HG02938 (cell line): Measurements from ENCODE around the gene ZNF710.

Source experiments
- ATAC-seq: cut with Tn5 transposase; IDR thresholded peaks from one replicate; pipeline ENCODE4 v1.9.1; 2021; ENCODE audit warnings: mild to moderate bottlenecking, moderate library complexity; ENCODE audit not compliant: unreplicated experiment

ZNF710 gene

DNA sequence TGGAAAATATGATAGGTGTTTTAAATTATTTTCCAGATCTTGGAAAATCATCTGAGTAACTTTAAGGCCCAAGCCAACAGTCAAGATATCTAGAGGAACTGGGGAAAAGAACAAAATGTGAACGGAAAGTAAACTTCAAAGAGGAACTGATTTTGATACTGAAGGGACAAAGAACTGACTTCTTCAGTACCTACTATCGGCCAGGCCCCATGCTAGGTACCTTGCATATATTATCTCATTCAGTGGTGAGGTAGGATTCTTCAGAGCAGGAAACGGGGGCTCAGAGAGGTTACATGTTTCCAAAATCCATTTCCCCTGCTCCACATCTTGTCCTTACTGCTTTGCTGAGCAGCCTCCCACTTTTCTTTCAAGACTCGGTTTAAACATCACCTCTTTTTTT is 9.8 kb upstream of the ZNF710 start:
- no peak for ATAC-seq

DNA sequence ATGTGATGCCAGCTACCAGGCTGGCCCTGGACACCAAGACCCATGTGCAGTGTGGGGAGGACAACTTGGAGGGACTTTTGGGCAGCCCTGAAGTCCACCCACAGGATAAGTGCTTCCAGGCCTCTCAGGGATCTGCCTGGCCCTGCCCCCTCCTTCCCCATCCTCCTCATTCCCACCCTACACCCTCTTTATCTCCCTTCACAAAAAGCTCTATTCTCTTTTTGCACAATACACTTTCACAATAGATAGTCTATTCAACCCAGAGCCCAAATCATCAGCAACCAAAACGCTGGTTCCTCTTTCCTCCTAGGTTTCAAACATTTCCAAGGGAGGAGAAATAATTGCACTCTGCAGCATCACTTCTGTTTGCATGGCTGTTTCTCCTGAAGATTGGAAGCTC is 7.8 kb upstream of the ZNF710 start:
- no peak for ATAC-seq

DNA sequence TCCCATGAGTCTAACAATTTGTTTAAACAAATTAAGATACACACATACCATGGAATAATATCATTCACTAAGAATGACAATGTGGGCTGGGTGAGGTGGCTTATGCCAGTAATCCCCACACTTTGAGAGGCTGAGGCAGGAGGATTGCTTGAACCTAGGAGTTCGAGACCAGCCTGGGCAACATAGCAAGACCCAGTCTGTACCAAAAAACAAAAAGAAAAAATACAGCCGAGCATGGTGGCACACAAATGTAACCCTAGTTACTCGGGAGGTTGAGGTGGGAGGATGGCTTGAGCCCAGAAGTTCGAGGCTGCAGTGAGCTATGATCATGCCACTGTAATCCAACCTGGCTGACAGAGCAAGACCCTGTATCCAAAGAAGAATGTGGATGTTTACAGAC is 4.0 kb upstream of the ZNF710 start:
- ATAC-seq: no peak

DNA sequence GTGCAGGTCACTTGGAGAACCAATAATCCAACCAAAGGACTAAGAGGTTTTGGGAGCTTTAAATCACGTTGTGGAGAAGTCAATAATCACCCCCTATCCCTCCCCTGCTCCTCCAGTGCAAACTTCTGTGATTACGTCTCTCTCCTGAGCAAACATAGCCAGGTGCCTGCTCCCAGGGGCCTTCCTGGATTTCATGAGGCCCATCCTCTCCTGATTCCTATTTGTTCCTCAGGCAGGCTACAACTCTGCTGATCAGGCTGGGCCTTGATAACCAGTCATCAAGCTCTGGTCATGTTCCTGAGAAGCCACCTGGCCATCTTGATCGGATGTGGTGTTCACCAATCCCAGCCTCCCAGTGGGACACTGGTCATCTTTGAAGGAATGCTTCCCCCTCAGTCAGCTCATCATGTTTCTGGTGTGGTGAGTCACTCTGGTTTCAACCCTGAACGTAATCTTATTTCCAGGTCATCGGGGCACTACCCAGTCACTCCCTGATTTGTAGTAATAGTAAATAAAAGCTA is 2.9 kb upstream of the ZNF710 start:
- ATAC-seq: no peak

DNA sequence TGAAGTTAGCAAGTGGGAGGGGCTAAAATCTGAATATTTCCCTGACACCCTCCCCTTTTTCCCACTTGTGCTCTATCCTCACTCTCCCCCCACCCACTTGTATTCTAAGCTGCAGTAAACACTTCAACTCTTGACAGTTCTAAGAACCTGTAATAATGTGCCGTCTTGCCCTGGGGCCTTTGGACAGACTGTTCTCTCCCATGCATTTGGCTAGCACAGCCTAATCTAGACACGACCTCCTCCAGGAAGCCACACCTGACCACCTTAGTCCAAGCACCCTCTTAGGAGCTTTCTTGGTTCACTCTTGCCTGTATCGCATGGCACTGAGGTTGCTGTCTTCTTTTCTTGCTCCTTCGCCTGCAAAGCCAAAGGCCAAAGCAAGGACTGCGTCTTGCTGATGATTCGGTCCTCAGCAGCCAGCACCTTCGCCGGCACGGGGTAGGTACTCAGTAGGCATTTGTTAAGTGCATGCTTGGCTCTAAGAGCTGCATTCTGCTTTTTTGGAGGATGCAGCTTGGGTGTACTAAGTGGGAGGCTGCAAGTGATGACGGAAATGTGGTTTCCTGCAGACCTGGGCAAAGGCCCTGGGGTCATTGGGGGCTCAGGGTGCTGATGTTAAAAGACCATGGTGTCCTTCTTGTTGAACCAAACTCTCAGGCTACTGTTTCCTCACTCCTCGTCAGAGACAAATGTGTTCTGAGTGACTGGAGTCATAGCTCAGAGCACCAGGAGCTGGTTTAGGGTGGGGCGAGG is 2.0 kb upstream of the ZNF710 start:
- ATAC-seq: no peak

DNA sequence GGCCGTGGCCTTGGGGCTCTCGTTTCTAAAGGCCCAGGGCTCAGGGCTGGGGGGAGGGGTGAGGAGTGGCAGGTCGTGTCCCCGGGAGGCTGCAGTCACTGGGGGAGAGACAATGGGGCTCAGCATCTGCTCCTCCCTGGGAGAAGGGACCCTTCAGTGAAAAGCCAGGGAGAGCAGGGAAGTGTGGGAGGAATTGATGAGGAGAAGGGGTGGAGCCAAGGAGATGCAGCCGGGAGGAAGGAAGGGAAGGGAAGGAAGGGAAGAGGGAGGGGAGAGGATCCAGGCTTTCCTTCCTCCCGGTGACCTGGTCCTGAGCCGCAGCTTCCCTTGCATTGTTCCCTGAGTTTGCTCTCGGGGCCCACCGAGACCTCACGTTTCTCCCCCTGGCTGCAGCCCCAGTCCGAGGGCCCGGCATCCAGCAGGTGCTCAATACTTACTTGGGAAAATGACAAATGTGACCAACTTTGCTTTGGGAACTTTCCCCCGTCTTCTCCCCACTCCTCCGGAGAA is 1.4 kb upstream of the ZNF710 start:
- ATAC-seq: no peak

DNA sequence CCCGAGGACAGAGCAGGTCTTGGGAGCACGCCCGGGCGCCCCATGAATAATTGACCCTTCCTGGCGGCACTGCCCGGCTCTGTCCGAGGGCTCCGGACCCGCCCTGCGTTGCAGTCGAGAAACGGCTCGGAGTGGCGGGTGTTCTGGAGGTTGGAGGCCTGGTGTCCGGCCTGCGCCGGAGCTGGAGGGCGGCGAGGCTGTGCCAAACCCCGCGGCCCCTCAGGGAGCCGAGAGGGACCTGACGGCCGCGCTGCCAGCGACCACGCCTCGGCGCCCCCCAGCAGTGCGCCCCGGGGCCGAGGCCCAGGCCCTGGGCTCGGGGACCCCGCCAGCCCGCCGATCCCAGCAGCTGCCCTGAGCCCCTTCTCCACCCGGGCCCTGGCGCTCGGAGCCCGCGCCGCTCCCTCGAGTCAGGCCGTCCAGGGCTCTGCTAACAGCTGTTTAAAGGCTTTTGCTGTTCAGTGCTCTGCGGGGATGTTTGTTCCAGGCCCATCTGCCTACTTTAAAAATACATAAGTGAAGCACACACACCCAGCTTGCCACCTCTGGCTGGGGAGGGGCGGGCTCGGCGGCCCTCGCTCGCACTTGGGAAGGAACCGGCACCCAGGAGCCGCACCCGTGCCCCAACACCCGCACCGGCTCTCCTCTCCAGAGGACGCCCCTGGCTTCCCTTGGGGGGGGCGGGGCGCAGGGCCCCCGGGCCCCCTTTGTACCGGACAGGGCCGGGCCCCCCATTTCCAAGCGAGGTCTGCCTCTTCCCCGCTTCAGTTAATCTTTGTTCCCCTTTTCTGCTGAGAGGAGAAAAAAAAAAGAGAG is 730 bp upstream of the ZNF710 start:
- ATAC-seq: no peak

DNA sequence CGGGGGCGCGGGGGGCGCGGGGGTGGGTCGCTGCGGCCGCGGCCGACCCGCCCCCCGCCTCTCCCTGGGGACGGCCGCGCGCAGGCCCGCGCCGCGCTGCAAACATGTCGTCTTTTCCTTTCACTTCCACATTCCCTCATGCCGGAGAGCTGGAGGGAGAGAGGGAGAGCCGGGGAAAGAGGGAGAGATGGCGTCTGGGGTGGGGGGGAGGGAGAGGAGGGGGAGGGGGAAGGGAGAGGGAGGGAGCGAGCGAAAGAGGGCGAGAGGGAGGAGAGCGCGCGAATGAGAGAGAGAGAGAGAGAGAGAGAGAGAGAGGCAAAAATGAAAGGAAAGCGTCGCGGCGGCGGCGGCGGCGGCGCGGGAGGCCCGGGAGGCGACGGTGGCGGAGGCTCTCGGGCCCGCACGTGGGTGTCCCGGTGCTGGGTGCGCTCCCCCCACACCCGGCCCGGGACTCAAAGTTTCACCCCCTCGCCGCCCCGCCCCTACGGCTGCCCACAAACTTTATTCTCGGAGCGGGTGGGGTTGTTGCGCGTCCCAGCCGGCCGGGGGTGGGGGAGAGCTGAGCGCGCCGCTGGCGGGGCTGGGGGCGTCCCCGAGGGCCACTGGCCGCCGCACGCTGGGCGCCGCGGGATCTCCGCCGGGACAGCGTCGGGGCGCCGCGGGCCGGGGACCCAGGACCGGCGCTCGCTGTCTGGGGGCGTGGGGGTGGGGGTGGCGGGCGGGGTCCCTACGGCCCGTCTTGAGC is 731 bp downstream of the ZNF710 start:
- ATAC-seq: no peak

DNA sequence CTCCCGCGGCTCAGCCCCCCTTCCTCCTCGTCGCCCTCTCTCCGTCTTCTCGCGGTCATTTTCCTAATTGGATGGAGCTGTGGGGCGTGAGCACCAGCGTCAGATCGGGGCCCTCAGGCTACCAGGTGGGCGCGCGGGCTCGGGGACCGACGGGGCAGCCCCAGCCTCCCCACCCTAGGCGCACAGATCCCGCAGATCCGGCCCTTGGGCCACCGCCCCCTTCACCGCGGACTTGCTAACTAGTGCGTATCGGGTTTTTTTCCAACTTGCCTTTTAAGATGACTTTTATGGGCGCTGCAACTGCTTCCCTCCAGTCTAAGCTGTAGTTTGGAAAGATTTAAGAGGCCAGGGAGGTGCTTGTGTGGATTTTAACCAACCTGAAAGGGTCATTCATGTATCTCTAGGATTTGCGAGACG is 1.3 kb downstream of the ZNF710 start:
- ATAC-seq: no peak

DNA sequence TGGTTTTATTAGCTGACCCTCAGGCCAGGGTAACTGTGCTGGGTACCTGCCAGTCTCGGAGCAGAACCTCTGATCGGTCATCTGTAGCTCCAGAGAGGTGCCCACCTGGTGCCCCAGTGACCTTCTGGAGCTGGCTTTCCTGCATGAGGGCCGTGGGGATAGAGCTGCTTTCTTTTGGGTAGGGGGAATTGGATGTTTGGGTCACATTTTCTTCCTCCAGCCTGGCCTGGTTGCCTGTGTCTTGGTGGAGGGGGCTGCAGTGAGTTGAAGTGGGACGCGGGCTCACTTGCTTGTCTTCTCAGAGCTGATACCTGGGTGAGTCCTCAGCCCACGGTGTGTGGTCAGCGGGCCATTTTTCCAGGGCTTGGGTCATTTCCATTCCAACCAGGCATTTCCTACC is 2.6 kb downstream of the ZNF710 start:
- no peak for ATAC-seq

DNA sequence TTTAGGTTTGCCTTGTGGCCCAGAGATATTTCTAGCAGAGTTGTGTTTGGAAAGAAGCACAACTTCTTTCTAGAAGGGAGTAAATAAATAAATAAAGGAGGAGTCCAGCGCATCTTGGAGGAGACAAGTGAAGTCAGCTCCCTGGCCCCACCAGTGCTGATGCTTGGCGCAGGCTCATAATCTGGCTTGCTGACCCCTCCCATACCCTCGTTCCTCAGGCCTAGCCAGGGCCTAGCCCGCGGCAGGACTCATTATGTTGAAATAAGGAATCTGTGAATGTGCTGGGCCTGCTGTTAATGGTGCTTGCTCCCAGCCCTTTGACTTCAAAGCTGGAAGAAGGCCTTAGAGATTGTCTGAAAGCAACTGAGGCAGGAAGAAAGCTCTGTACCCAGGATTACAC is 3.1 kb downstream of the ZNF710 start:
- no peak for ATAC-seq

DNA sequence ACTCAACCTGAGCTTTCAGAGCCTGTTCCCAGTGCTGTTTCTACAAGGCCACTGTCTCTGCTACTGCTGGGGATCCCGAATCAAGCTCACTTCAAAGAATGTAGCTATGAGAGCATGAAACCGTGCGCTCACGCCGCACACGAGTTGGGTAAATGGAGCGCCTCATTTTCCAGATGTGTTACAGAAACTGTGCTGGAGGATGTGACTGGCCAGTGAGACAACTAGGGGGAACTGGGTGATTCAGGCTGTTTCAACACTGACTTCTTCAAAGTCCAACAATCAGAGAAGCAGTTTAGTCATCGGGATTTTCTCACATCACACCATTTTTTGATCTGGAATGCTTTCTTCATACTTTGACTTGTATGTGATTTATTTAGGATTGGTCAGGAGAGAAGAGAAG is 3.5 kb downstream of the ZNF710 start:
- ATAC-seq: no peak

DNA sequence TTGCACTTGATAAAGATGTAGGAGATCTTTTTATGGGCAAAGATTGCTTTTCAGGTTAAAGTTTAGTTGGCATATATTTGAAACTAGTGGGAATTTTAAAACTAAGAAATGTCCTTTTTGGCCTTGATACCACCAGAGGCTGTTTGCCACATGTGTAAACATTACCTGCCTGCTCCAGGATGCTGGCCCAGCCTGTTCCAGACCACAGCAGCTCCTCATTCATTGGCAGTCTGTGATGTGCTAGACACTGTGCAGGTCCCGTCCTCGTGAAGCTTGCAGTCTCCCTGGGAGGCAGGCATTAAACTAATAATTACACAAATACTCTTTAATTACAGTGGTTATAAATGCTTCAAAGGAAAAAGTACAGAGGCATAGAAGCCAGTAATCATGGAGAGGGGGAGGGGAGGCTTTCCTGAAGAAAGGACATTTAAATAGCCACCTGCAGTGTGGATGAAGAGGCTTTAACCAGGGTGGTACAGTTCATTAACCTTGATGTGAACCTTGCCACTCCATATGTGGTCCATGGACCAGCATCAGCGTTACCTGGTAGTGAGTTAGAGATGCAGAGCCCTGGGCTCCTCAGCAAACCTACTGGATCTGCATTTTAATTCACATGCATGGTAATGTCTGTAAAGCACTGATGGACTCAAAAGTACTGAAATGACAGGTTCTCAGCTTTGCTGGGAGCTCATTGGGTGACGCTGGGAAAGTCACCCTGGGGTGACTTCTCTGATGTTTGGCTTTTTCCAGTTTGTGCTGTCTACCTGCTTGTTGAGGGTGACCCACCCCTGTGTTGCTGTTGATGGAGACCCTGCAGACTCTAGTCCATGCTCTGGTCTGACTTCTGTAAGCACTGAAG is 5.3 kb downstream of the ZNF710 start:
- ATAC-seq: no peak

DNA sequence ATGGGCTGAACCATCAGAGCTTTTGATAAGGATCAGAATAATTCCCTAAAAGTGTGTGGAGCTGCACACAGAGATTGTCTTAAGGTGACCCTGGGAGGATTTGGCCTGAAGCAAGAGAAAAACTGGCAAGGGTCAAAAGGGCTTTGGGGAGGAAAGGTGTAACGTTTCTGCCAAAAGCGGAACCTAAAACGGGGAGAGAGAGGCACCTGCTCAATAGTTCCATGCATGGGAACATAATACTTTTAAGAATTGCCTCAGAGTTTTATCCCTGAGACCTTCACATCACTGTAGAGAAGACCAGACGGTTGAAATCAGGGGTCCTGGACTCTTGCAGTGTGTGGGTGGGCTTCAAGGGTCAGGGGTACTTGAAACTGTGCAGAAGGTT is 5.9 kb downstream of the ZNF710 start:
- no peak for ATAC-seq

DNA sequence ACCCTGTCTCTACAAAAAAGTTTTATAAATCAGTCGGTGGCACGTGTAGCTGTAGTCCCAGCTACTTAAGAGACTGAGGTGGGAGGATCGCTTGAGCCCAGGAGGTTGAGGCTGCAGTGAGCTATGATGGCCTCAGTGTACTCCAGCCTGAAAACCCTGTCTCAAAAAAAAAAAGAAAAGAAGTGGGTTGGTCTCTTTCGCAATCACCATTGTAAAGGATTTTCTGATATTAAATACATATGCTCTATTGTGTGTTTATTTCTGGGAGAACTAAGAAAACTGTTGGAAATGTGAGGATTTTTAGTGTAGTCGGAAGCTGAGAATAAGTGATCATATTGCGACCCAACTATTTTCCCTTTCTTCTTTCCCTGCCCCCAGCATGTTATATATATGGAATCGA is 7.5 kb downstream of the ZNF710 start:
- no peak for ATAC-seq

DNA sequence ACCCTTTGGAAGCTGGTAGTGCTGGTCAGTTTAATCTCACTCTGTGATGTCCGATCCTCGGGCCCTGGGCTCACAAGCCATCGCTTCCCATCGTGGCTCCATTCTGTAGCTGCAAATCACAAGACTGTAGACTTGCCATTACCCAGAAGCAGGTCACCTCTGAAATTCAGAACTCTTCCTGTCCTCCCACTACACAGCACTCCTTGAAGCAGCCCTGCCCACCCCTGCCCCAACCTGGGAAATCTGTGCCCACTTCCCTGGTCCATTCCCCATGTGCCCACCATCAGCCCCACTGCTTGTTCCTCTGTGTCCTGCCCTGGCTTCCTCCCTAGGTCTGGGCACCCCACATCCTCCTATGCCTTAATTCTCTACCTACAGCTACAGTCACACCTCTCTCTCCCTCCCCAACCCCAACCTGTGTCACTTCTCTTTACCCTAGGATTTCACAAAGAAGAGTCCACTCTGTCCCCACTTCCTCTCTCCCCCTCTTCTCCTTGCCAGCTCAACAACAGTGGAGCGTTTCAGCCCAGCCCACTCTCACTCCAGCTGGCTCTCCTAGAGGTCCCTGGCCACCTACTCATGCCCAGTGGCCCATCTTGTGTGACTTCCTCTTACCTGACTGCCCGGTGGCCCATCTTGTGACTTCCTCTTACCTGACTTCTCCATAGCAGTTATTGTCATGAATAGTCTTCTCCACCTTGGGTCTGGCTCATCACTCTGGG is 8.3 kb downstream of the ZNF710 start:
- ATAC-seq: no peak

DNA sequence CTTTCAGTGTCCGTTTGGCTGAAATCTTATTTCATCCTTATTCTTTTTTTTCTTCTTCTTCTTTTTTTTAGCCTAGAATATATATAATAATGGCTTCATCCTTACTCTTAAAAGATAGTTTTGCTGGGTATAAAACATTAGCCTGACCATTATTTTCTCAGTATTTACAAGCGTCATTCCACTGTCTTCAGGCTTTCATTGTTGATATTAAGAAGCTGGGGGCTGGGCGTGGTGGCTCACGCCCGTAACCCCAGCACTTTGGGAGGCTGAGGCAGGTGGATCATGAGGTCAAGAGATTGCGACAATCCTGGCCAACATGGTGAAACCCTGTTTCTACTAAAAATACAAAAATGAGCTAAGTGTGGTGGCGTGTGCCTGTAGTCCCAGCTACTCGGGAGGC is 10.6 kb downstream of the ZNF710 start:
- no peak for ATAC-seq

DNA sequence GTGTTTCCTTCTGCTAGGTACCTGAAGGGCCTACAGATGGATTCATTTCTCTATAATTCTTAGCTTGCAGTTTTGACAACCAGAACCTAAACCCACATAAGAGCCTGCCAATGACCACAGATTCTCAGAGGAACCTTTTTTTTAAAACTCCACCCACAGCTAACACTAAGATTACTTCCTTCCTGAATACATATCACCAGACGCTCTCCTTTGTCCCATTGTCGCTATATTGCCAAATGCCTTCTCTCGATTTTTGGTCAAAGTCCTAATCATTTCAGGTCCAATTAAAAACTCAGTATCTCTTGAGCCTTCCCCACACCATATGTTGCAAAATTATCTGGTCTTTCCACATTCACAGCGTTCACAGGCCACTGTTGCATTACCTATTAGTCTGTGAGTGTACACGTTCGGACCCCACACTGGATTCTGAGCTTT is 12.4 kb downstream of the ZNF710 start:
- ATAC-seq: no peak

DNA sequence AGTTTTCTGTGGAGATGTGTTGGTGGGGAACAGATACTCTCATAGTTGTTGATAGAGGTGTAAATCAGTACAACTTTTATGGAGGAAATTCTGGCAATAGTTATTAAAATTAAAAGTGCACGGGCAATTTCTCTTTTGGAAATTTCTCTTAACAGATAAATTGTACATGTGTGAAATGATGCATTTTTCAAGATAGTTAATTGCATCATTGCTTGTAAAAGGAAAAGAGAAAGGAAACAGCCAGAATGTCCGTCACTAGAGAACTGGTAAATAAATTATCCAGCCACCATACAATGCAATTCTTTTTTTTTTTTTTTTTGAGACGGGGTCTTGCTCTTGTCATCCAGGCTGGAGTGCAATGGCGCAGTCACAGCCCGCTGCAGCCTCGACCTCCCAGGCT is 14.2 kb downstream of the ZNF710 start:
- no peak for ATAC-seq

DNA sequence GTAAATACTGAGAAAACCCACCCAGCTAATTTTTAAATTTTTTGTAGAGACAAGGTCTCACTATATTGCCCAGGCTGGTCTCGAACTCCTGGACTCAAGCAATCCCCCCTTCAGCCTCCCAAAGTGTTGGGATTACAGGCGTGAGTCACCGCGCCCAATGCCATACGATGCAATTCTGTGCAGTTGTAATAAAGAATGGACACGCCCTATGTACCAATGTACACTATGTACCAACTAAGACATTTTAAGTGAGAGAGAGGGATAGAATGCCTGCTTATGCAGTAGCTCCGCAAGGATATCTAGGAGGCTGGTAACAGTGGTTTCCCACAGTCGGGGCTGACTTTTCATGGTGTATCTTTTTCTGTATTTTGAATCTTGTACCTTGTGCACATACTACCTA is 14.6 kb downstream of the ZNF710 start:
- no peak for ATAC-seq
